B cell (primary cell): ENCODE data around the gene PCLO.

ENCODE experiments used
- CTCF ChIP-seq: fragments of 200-600 bp; IDR thresholded peaks from one replicate; pipeline ENCODE4 v1.8.0; 2022; ENCODE audit warnings: antibody characterized with exemption, mild to moderate bottlenecking
- EZH2 ChIP-seq: IDR thresholded peaks from 2 replicates; pipeline ENCODE4 v1.6.1; 2012; ENCODE audit warnings: borderline replicate concordance, low read depth, mild to moderate bottlenecking, moderate library complexity, low read length; ENCODE audit not compliant: insufficient read depth, poor library complexity, severe bottlenecking

GRCh38 chr7:83054472-83054871 lies 108.2 kb downstream of the PCLO start:
- no peak for TF ChIP-seq CTCF
- TF ChIP-seq EZH2 = no peak
